ENCODE data around the gene GNAO1.

GRCh38 chr16:56275801-56276200 is 84.5 kb downstream of the GNAO1 start:
- no peak for TF ChIP-seq CTCF (IDR thresholded peaks at IDR 0.05)
- no peak for TF ChIP-seq POLR2A (IDR thresholded peaks at IDR 0.05)
